ENCODE data around the gene HYCC1.
"Not testable (repeated sequence)": the region's sequence is repeated elsewhere in the genome, so short reads cannot be mapped to it uniquely, and the experiment has no call there.

Gene HYCC1

DNA sequence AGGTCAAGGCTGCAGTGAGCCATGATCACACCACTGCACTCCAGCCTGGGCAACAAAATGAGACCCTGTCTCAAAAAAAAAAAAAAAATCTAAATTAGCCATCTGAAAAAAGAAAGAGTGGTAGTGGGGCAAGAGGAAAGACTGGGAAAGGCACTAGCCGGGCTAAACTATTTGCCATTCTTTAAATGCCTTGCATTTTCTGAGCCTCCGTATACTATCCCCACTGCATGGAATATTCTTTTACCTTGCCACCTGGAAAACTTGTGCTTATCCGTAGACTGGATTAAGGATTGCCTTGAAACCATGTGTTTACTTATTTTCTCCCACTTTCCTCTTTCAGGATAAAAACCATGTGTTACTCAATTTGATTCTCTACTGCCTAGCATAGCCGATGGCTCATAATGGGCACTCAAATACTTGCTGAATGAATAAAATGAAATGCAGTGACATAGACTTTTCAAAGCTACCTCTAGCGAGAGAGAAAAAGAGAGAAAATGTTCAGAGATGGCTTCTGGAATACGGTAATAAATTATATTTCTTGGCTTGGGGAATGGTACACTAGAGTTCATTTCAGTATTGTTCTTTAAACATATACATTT lies 30.6 kb downstream of the HYCC1 start:
- DNase-seq = no peak

DNA sequence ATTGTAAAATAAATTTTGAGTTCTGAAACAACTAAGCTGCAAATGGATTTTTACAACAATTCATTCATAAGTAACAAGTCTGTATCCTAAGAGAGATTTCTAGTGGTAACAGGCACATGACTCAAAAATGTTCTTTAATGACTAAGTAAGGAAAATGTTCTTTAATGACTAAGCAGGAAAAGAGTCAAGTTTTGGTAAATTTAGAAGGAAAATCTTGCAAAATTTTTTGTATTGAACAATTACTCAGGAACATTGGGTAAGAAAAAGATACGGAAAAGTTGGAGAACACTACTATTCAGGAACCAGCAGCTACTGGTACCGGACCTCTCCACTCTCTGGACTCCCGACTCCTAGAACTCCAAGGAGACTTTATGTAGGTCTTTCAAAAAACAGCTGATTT lies 33.5 kb downstream of the HYCC1 start:
- no peak for DNase-seq

DNA sequence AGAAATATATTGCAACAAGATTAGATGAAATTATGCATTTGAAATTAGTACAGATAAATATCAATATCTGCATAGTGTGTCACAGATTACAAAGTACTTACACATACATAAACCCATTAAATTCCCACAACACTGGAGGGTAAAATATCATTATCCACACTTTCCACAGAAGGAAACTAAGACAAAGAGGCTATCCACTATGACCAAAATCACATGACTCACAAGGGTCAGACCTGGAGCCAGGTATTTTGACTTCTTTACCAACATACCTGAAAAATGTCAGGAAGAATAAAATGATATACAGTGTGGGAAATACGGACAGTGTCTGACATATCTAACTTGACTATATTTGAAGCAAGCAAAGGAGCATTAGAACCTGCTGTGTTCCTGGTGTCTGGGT lies 34.1 kb downstream of the HYCC1 start:
- no peak for DNase-seq

DNA sequence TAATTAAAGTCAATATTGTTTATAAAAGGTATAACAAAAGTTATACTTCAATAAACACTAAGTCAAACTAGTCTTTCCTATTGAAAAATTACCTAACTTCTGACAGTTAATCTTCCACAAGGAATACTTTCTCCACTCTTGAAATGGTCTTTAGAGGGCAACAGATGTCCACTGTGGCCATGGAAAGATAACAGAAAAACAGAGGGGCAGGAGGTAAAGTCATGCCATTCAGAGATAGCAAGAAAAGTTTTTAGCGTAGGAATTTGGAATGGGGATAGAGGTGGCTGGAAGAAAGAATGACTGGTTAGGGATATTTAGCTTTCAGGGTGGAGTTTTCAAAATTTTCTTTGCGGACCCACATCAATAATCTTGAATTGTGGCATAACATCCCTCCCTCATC lies 34.7 kb downstream of the HYCC1 start:
- no peak for DNase-seq

DNA sequence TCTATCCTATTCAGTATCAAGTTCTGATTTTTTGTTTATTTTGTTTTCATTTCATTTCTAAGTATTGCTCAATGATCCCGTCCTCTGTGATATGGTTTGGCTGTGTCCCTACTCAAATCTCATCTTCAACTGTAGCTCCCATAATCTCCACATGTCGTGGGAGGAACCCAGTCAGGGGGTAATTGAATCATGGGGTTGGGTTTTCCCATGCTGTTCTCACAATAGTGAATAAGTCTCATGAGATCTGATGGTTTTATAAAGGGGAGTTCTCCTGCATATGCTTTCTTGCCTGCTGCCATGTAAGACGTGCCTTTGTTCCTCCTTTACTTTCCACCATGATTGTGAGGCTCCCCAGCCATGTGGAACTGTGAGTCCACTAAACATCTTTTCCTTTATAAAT lies 39.3 kb downstream of the HYCC1 start:
- not testable (repeated sequence) for DNase-seq

DNA sequence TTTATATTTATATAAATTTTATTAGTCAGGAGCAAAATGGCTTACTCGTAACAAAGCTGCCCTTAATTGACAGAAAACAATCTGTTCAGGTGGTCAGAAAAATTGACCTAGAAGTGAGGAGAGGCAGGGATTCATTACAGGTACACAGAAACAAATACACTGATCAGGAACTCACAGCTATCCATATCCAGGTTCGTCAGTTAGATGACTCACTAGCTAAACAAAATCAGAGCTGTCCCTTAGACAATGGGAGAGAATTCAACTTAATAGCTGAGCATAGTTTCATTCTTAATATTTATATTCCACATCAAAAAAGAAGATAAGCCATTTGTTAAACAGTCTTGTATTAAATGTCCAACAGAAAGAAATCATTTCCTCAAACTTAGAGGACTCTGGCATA lies 41.7 kb downstream of the HYCC1 start:
- no peak for DNase-seq

DNA sequence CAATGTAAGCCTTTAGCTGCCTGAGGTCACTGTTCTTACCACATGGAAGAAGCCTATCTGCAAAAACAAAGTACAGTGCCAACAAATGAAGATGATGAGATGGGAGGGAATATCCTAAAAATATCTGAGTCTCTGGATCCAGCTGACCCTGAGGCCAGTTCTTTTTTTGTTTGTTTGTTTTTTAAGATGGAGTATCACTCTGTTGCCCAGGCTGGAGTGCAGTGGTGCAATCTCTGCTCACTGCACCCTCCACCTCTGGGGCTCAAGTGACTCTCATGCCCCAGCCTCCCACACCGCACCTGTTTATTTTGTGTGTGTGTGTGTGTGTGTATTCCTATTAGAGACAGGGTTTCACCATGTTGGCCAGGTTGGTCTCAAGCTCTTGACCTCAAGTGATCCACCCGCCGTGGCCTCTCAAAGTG lies 44.9 kb downstream of the HYCC1 start:
- no peak for DNase-seq

Measured in CD4-positive, alpha-beta T cell treated with Interleukin-6 for 4 hours (primary cell).